Measurements from ENCODE around the gene ZDHHC7.
A peak's percentile ranks its signal among the peaks of the same experiment; 100 is the strongest.

- peak in 1 of 4 experiments; percentile 19 for TF ChIP-seq CTCF (IDR thresholded peaks at IDR 0.05)
- no peak for TF ChIP-seq POLR2A (IDR thresholded peaks at IDR 0.05)
- TF ChIP-seq EP300 (IDR thresholded peaks at IDR 0.05): no peak
Measured at GRCh38 chr16:84925773-84926372, 85.5 kb downstream of the ZDHHC7 start.

All from gastroesophageal sphincter (tissue), 3 donors.